Chondrocyte (in vitro differentiated cells): ENCODE results near the gene LMCD1. TPM values are rescaled to one million over a fixed set of nuclear protein-coding genes. Genes with fewer than 3 reads are reported as not detected.

Source experiments
- DNase-seq: peaks from one replicate; pipeline ENCODE4 v3.0.0; 2021; ENCODE audit warnings: mixed read lengths, low spot score
- H3K27ac Mint-ChIP-seq: one replicate; pipeline ENCODE4 v1.8.0; 2021; ENCODE audit warnings: mild to moderate bottlenecking, moderate library complexity, mixed read lengths; ENCODE audit not compliant: unreplicated experiment
- H3K27me3 Mint-ChIP-seq: 2 replicates; pipeline ENCODE4 v1.8.0; 2021; ENCODE audit warnings: low read depth, mixed read lengths
- H3K36me3 Mint-ChIP-seq: 2 replicates; pipeline ENCODE4 v1.8.0; 2021; ENCODE audit warnings: low read depth, mixed read lengths
- H3K4me1 Mint-ChIP-seq: 2 replicates; pipeline ENCODE4 v1.8.0; 2021; ENCODE audit warnings: low read depth, mild to moderate bottlenecking, mixed read lengths
- H3K4me3 Mint-ChIP-seq: one replicate; pipeline ENCODE4 v1.8.0; 2021; ENCODE audit warnings: mild to moderate bottlenecking, moderate library complexity, mixed read lengths; ENCODE audit not compliant: unreplicated experiment
- H3K9me3 Mint-ChIP-seq: 2 replicates; pipeline ENCODE4 v1.8.0; 2021; ENCODE audit warnings: low read depth, mixed read lengths
- CTCF ChIP-seq: fragments of 200-600 bp; sonication (generic); IDR thresholded peaks from 2 replicates; pipeline ENCODE4 v1.5.0; 2021; ENCODE audit warnings: antibody characterized with exemption, mild to moderate bottlenecking, moderate library complexity
- total RNA-seq: library from RNA; stranded (reverse); gene quantifications from 3 replicates; pipeline ENCODE4 v1.2.1, GENCODE V29; 2021

The LMCD1 gene
- total RNA-seq, 1 donor from 2014 or later, result 263 TPM

GRCh38 chr3:8581373-8581772, 79.8 kb downstream of the LMCD1 start:
- Mint-ChIP-seq H3K9me3 (peaks cover 4% of the 10 kb centered on the region), H3K4me3 (no peak overlapping the region), H3K27ac (no peak overlapping the region)

GRCh38 chr3:8581806-8582445, 80.3 kb downstream of the LMCD1 start:
- Mint-ChIP-seq H3K9me3 (peaks cover 4% of the 10 kb centered on the region), H3K4me3 (no peak overlapping the region), H3K36me3 (no peaks in the 10 kb centered on the region), H3K4me1 (peaks cover 39% of the 10 kb centered on the region), H3K27me3 (no peaks in the 10 kb centered on the region), H3K27ac (no peak overlapping the region)
- TF ChIP-seq CTCF, result no peak
- DNase-seq, result no peak

More at GRCh38 chr3:8581373-8581772, 79.8 kb downstream of the LMCD1 start:
- Mint-ChIP-seq H3K36me3 (no peaks in the 10 kb centered on the region), H3K27me3 (no peaks in the 10 kb centered on the region), H3K4me1 (peaks cover 45% of the 10 kb centered on the region)
- TF ChIP-seq CTCF, result no peak
- DNase-seq, result no peak

GRCh38 chr3:8584661-8585060, 83.0 kb downstream of the LMCD1 start:
- Mint-ChIP-seq H3K27me3 (no peaks in the 10 kb centered on the region), H3K36me3 (no peaks in the 10 kb centered on the region), H3K27ac (no peak overlapping the region), H3K9me3 (peaks cover 4% of the 10 kb centered on the region), H3K4me1 (peaks cover 19% of the 10 kb centered on the region), H3K4me3 (no peak overlapping the region)
- no peak for DNase-seq
- no peak for TF ChIP-seq CTCF

DNA sequence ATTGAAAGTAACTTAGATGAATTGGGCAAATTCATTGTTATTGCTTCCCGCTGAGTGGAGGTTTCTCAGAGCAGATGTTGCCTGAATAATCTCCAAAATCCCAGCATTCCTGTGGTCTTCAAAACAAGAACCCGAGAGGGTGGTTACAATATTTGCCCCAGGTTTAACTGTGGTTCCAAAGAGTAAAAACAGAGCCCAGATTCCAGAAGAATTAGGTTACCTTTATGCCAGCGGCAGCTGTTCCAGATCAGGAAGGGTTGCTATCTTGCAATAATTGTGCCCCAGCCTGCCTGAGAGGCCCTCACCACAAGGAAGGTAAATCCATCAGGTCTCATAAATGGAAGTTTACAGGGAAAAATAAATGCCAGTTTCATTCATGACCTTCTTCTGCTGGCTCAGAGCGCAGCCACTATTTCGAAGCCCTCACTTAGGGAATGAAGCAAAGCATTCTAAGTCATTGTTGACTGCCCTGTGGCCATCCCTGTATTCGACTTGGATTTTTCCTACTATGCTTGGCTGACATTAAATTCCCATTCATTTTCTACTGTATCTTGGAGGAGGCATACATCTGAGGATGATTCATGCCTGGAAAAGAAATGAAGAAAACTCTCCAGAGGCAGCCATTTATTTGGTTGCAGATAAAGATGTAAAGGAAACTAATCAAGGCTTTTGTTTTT, 88.4 kb downstream of the LMCD1 start:
- no peak for TF ChIP-seq CTCF
- no peaks in the 10 kb centered on the region for H3K27me3 Mint-ChIP-seq
- no peaks in the 10 kb centered on the region for H3K36me3 Mint-ChIP-seq
- peaks cover 46% of the 10 kb centered on the region for H3K4me1 Mint-ChIP-seq
- H3K4me3 Mint-ChIP-seq, result no peak overlapping the region
- H3K9me3 Mint-ChIP-seq, result peaks cover 4% of the 10 kb centered on the region
- DNase-seq, result no peak
- H3K27ac Mint-ChIP-seq, result peak overlapping the region; percentile 71

GRCh38 chr3:8593021-8593827, 91.6 kb downstream of the LMCD1 start:
- H3K27me3 Mint-ChIP-seq, result no peaks in the 10 kb centered on the region
- H3K36me3 Mint-ChIP-seq, result no peaks in the 10 kb centered on the region
- peaks cover 52% of the 10 kb centered on the region for H3K4me1 Mint-ChIP-seq
- no peak for TF ChIP-seq CTCF
- H3K4me3 Mint-ChIP-seq, result no peak overlapping the region
- peak overlapping the region; percentile 91 for H3K27ac Mint-ChIP-seq
- no peak for DNase-seq
- H3K9me3 Mint-ChIP-seq, result no peaks in the 10 kb centered on the region
